Measurements from ENCODE around the gene VPS72.

Gene VPS72

DNA sequence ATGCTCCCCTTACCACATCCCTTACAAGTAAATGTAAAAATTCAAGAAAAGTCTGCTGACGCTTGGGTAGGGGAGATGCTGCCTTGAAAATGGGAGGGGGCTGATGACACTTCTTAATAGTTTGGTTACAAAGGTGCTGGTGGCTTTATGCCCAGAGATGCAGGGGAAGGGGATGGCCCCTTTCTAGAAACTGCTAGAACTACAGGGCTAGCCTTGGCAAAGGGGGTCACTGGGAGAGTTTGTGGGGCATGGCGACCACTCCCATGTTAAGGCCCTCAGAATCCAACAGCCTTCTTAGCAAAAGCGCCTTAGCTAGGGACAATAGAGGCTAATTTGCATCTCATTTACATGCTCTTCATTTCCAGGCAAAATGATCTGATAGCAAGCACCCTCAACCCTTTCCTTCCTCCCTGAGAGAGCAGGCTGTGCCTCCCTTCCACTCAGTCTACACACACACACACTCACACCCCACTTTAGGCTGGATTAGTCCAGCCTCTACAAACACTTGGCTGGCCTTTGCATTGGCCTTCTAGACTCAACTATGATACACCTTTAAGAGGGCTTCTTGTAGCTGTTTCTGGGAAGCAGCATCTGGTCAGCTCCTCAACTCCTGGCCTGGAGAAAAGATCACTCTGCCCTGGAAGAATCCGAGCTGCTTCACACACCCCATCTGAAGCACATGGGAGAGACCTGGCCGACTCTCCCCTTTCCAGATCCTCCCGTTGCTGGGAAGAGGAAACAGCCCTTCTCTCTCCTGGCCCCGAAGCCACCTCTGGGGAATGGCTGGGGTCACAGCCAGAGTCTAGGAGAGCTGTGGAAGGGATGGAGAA is 45.3 kb downstream of the VPS72 start:
- DNase-seq: no peak

DNA sequence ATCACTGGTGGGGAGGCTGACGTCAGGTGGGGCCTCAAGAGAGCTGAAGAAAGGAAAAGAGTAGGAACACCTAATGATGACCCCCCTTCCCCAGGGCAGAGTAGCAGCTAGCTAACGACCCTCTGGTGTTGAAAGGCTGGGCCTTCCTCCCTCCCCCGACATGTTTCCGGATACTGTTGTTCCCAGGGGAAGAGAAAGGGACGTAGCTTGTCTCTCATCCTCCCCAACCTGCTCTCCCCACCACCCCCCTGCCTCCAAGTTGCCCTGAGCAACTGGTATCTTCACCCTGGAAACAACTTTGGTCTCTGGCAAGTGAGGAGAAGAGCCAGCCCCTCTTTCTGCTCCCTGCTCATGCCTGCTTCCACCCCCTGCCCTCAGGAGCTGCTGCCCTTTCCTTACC is 46.0 kb downstream of the VPS72 start:
- no peak for DNase-seq

DNA sequence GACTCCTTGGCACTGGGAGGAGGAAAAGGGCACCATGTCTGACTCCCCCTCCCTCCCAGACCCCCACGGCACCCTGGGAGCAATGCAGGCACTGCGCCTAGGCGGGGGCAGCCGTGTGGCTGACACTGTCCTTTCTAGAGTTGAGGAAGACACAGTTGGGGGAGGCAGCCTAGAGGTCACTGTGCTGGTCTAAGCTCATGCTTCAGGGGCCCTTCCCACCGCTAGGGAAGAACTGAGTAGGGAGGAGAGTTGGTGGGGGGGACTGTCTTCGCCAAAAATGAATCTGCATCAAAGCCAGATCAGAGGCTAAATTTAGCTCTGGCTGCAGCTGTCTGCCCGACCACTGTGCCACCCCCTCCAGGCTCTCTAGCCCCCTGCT is 47.0 kb downstream of the VPS72 start:
- DNase-seq: no peak

DNA sequence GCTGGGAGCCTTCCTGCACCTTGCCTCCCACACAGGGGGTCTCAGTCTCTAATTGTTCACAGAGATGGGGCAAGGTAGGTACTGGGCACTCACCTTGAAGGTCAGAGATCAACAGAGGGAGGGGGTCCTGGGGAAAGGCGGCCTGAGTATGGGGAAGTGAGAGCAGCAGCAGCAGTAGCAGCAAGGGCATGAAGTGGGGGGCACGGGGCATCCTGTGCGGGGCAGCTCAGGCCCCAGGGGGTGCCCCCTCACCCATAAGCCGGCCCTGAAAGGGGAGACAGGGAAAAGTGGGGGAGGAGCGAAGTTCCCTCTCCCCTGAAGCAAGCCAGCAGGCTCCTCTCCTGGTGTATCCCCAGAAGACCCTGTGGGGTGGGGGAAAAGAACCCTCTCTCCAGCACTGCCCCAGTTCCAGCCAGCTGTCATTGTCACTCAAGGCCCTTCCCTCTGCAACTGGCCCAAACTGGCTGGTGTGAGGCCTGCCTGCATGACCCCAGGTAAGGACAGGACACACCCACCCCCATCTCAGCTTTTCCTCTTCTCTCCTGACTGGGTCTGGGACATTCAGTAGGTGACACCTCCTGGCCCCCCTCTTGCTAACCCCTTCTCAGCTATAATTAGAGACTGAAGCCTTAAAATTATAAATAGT is 47.5 kb downstream of the VPS72 start:
- no peak for DNase-seq

DNA sequence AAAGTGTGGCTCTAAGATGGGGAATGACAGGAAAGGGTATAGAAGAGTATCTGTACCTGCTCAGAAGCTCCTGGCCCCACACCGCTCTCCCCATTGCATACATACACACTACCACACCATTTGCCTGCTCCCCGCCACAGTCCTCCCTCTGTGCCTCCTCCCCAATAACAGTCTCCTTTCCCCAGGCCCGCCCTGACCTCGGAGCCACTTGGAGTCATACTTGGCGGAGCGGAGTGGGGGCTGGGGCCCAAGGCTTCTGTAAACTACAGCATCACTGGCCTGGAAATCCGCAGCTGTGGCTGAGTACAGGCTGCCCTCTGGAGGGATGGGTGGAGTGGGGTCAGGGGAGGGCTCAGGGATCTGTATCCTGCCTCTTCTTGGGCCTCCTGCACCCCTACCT is 52.2 kb downstream of the VPS72 start:
- no peak for DNase-seq

DNA sequence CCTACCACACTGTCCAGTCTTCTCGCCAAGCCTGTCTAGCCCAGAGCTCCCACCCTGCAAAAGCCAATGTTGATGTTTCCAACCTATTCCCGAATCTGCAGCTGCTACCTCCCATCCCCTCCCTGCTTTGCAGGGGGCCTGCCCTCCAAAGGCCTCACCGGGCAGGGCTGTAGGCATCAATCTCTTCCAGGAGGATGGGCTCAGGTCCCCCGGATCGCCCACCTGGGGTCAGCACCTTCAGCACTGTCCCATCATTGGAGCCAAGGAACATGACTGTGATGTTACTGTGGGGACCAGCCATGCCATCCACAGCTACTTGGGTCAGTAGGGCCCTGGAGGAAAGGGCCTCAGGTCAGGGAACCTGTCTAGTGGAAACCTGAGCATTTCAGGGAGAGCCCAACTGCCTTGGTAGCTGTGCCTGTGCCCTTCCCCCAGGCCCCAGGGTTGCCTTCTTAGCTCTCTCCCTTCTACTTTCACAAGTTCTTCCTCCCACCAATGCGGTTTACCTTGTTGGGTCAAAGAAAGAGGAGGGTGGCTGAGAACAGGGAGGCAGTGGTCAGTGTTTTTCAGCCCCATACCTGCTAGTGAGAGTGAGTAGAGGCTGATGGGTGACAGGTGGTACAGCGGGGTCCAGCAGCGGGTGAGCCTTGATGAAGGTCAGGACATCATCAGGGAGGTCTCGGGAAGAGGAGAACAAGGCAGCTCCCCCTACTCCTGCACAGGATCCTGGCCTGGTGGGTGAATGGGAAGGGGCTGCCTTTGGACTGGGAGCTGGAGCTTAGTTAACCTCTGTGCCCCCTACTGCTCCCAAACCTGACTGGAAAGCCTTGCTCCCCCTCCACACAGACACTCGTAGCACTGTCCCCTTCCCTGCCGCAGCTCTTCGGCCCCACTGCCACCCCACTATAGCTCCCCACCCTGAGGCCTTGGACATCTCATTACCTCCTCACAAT is 54.3 kb downstream of the VPS72 start:
- no peak for DNase-seq

DNA sequence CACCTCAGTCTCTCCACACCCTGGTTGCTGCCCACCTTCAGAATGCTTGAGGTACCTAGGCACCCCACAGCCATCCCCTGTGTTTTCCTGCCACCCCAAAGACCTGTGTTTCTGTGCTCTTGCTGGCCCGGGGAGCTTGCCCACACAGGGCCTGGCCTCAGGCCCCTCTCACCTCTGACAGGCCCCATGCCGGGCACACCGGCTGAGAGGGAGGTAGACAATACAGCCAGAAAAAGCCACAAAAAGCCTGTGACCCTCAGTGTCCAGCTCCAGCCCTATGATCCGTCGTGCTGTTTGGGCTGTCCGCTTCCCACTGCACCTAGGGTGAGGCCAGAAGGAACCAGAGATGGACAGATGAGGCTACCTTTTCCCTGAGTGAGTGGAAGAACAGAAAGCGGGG is 55.0 kb downstream of the VPS72 start:
- no peak for DNase-seq

DNA sequence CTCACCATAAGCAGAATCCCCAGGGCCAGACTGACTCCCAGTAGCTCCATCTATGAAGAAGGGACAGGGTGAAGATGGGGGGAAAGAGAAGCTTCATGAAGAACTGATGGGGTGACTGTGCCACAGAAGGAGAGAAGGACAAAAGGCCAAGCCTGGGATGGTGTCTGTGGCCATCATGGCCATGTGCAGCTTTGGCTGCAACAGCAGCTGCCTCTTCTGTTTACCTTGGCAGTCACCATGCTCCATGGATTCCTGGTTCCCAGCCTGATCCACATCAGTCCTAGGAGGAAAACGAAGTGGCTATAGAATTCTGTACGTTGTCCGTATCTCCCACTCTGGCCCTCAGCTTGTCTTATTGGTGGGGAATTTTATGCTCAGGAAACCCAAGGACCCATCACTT is 55.6 kb downstream of the VPS72 start:
- no peak for DNase-seq

DNA sequence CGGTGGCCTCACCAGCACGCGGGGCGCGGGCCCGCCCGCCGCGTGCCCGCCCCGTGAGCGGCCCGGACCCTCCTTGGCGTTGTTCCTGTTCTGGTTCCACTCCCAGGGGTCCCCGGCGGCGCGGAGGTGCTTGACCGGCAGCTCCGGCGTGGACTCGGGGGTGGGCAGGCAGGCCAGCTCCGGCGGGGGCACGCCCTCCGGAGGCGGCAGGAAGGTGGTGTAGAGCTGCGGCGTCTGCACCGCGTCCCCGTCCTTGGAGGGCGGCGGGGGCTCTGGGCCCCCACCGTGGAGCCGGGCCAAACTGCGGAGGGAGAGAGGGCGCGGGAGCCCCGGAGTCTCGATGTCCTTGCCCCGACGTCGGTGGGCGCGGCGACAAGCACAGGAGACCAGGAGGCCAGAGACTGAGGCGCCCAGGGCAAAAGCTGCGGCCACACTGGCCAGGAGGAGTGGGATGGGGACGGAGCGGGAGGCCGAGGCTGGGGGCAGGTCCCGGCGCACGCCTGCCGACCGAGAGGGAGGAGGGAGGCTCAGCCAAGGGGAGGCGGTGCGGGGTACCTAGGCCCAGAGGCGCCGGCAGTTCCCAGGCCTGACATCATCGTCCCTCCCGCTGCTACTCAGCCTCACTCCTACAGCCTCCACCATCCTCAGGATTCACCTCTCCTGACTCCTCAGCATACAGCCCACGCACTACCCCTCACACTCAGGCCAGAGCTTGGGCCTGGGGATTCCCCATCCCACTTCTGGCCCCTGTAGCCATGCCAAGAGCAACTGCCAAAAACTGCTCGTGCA is 56.8 kb downstream of the VPS72 start:
- no peak for DNase-seq

DNA sequence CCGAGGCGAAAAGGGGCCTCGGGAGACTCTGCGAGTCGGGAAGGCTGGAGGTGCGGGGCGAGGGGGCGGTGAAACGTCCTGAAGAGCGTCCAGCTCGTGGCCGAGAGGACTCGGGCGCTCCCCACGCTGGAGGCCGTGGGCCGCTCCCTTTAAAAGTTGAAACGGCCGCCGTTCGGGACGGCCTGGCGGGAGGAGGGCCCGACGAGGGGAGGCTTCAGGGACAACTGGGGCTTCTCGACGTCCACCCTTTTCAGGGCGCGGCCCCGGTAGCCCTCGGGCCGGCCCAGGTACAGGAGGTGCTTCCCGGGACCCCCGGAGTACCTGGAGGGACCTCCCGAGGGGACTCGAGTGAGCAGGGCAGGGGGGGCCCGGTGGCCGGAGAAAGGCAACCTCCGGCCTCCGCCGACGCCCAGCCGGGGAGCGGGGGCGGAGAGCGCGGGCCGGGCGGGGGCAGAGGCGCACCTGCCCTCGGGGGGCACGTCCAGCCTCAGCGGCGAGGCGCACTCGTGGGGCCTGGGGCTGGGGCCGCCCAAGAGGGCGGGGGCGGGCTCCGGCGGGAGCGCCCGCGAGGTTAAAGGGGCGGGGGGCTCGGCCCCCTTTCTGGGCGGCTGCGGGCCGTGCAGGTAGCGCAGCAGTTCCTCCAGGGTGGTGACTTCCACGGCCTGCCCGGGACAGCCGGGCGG is 57.5 kb downstream of the VPS72 start:
- DNase-seq: no peak

DNA sequence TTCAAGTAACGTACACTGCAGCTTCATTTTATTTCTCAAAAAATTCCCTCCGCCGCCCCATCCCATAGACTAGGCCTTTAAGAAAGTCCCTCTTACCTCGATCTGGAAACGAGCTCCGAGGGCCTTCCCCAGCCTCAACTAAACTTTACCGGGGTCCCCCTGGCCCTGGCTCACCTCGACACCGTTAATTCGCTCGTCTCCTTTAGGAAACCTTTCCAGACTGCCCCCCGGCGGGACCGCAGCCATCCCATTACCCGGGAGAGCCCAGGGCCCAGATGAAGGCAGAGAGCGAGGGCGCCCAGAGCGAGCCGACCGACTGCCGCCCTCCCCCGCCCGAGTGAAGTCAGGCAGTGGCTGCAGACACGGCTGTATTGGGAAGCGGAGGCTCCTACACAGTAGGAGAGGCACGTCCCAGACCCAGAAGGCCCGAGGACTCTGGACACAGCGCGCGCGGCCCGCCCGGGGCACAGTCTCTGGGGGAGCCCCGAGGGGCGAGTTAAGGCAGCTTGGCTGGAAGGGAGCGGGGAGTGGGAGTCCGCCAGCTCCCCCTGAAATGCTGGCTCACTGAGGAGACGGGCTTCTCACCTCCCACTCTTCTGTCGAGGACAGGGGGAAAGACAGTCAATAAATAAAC is 58.2 kb downstream of the VPS72 start:
- DNase-seq: no peak

DNA sequence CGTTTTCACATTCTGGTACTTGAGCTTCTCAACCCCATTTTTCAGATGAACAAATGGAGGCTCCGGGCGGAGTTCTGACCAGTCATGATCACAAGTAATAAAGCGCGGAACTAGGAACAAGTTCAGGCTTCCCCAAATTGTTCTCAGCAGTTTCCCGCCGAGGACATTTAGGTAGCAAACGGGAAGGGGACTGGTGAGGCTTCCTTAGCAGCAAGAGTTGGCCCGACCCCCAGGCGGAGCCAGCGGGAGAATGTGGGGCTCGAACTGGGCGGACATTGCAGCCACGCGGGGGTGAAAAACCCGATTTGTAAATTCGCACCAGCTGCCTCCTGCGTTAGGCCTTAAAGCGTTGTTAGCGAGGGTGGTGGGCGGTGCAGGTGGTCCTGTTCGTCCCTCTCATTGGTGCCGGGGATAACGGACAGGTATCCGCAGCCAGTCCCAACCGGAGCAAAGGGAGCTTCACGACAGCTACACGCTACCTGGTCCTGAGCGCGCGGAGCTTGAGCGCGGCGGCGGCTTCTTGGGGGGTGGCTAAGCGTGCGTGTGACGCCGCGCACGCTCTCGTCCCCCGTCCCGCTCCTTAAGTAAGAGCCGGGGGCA is 58.9 kb downstream of the VPS72 start:
- DNase-seq: no peak

DNA sequence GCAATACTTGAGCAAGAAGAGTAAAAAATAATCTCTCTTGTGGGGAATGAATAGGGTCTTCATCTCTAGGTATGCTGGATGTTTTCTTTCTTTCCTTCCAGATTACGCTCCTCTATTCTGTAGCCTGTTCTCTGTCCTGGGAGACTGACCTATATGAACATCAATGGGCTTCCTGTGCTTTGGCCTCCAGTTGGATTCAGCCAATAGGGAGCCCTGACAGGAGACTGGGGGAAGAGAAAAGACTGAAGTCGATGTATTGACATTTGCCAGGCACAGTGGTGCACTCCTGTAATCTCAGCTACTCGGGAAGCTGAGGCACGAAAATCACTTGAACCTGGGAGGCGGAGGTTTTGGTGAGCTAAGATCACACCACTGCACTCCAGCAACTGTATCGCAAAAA is 61.2 kb downstream of the VPS72 start:
- DNase-seq: no peak

All from T1000 (cell line).